Duodenal mucosa (tissue), 2 donors: ENCODE data around the gene ST3GAL5.

Experiments
- H3K27ac ChIP-seq: one replicate; pipeline ENCODE4 v1.7.0; 2013; ENCODE audit warnings: low read depth, low read length
- H3K27me3 ChIP-seq, 2 donors: one replicate each; pipeline ENCODE4 v1.7.0; 2013; ENCODE audit warnings: low read length in 2 of 2, control low read depth in 1 of 2; ENCODE audit not compliant: insufficient read depth in 2 of 2, control insufficient read depth in 1 of 2
- H3K36me3 ChIP-seq, 2 donors: one replicate each; pipeline ENCODE4 v1.7.0; 2013; ENCODE audit warnings: low read length in 2 of 2, control low read depth in 1 of 2; ENCODE audit not compliant: insufficient read depth in 2 of 2, control insufficient read depth in 1 of 2
- H3K4me1 ChIP-seq, 2 donors: one replicate each; pipeline ENCODE4 v1.7.0; 2013; ENCODE audit warnings: low read length in 2 of 2, control low read depth in 1 of 2; ENCODE audit not compliant: insufficient read depth in 2 of 2, control insufficient read depth in 1 of 2
- H3K4me3 ChIP-seq, 2 donors: one replicate each; pipeline ENCODE4 v1.7.0; 2013; ENCODE audit warnings: low read length in 2 of 2, low read depth in 1 of 2
- H3K9ac ChIP-seq, 2 donors: one replicate each; pipeline ENCODE4 v1.7.0; 2013; ENCODE audit warnings: low read length in 2 of 2, low read depth in 1 of 2
- H3K9me3 ChIP-seq, 2 donors: one replicate each; pipeline ENCODE4 v1.7.0; 2013; ENCODE audit warnings: low read length in 2 of 2, control low read depth in 1 of 2; ENCODE audit not compliant: control insufficient read depth in 1 of 2

ST3GAL5 gene

GRCh38 chr2:85790499-85791188, 98.1 kb downstream of the ST3GAL5 start:
- no peaks in the 10 kb centered on the region for H3K9me3 ChIP-seq
- no peak overlapping the region for H3K27ac ChIP-seq
- H3K4me3 ChIP-seq, result no peak overlapping the region
- no peaks in the 10 kb centered on the region for H3K27me3 ChIP-seq
- peaks cover 0 to 3% of the 10 kb centered on the region in 2 donors for H3K4me1 ChIP-seq
- no peak overlapping the region for H3K9ac ChIP-seq
- no peaks in the 10 kb centered on the region for H3K36me3 ChIP-seq

- H3K36me3 ChIP-seq, result no peaks in the 10 kb centered on the region
- H3K9ac ChIP-seq, result no peak overlapping the region
- no peaks in the 10 kb centered on the region for H3K27me3 ChIP-seq
- no peak overlapping the region for H3K27ac ChIP-seq
- H3K4me3 ChIP-seq, result no peak overlapping the region
- H3K9me3 ChIP-seq, result no peaks in the 10 kb centered on the region
- peaks cover 0 to 4% of the 10 kb centered on the region in 2 donors for H3K4me1 ChIP-seq
Observed at GRCh38 chr2:85790032-85790431, 98.8 kb downstream of the ST3GAL5 start.

GRCh38 chr2:85789271-85789670, 99.5 kb downstream of the ST3GAL5 start:
- Histone ChIP-seq H3K27me3 (no peaks in the 10 kb centered on the region), H3K27ac (no peak overlapping the region), H3K36me3 (no peaks in the 10 kb centered on the region), H3K4me1 (peaks cover 0 to 4% of the 10 kb centered on the region in 2 donors), H3K9ac (no peak overlapping the region), H3K4me3 (no peak overlapping the region), H3K9me3 (no peaks in the 10 kb centered on the region)

GRCh38 chr2:85788603-85789002, 100.2 kb downstream of the ST3GAL5 start:
- Histone ChIP-seq H3K9ac (no peak overlapping the region), H3K4me3 (no peak overlapping the region), H3K4me1 (peaks cover 0 to 4% of the 10 kb centered on the region in 2 donors), H3K36me3 (no peaks in the 10 kb centered on the region), H3K27ac (no peak overlapping the region), H3K27me3 (no peaks in the 10 kb centered on the region), H3K9me3 (no peaks in the 10 kb centered on the region)

- no peaks in the 10 kb centered on the region for H3K27me3 ChIP-seq
- H3K4me1 ChIP-seq, result peaks cover 0 to 4% of the 10 kb centered on the region in 2 donors
- no peaks in the 10 kb centered on the region for H3K9me3 ChIP-seq
- no peak overlapping the region for H3K4me3 ChIP-seq
- H3K36me3 ChIP-seq, result no peaks in the 10 kb centered on the region
- H3K9ac ChIP-seq, result no peak overlapping the region
- H3K27ac ChIP-seq, result no peak overlapping the region
Observed at GRCh38 chr2:85787981-85788340, 100.8 kb downstream of the ST3GAL5 start.

- no peaks in the 10 kb centered on the region for H3K36me3 ChIP-seq
- H3K9me3 ChIP-seq, result no peaks in the 10 kb centered on the region
- H3K27ac ChIP-seq, result no peak overlapping the region
- H3K4me3 ChIP-seq, result no peak overlapping the region
- H3K27me3 ChIP-seq, result no peaks in the 10 kb centered on the region
- H3K4me1 ChIP-seq, result peaks cover 0 to 4% of the 10 kb centered on the region in 2 donors
- no peak overlapping the region for H3K9ac ChIP-seq
Observed at GRCh38 chr2:85787282-85787980, 101.4 kb downstream of the ST3GAL5 start.
